Nephron (organoid): ENCODE measurements around the gene GCC1.

Source experiments
- H3K27ac Mint-ChIP-seq, 3 experiments: 2 replicates each; pipeline ENCODE4 v1.8.0; 2020; ENCODE audit warnings: mixed read lengths in 3 of 3, mild to moderate bottlenecking in 2 of 3, moderate library complexity in 1 of 3
- H3K27me3 Mint-ChIP-seq: 2 replicates; pipeline ENCODE4 v1.8.0; 2021; ENCODE audit warnings: low read depth, mild to moderate bottlenecking, moderate library complexity, mixed read lengths
- H3K36me3 Mint-ChIP-seq: 2 replicates; pipeline ENCODE4 v1.8.0; 2020; ENCODE audit warnings: low read depth, mixed read lengths
- H3K4me1 Mint-ChIP-seq: 2 replicates; pipeline ENCODE4 v1.8.0; 2020; ENCODE audit warnings: mixed read lengths
- H3K4me3 Mint-ChIP-seq, 3 experiments: 2 replicates each; pipeline ENCODE4 v1.8.0; 2020; ENCODE audit warnings: mild to moderate bottlenecking in 3 of 3, mixed read lengths in 3 of 3, moderate library complexity in 2 of 3
- H3K9me3 Mint-ChIP-seq: 2 replicates; pipeline ENCODE4 v1.8.0; 2020; ENCODE audit warnings: mixed read lengths
- TF ChIP-seq, protein P1 (sequence below), 3 experiments: fragments of 200-600 bp; sonication (generic); IDR thresholded peaks; one replicate each; pipeline ENCODE4 v1.5.0; 2021; ENCODE audit warnings: antibody characterized with exemption in 3 of 3; ENCODE audit not compliant: unreplicated experiment in 3 of 3

The GCC1 gene

DNA sequence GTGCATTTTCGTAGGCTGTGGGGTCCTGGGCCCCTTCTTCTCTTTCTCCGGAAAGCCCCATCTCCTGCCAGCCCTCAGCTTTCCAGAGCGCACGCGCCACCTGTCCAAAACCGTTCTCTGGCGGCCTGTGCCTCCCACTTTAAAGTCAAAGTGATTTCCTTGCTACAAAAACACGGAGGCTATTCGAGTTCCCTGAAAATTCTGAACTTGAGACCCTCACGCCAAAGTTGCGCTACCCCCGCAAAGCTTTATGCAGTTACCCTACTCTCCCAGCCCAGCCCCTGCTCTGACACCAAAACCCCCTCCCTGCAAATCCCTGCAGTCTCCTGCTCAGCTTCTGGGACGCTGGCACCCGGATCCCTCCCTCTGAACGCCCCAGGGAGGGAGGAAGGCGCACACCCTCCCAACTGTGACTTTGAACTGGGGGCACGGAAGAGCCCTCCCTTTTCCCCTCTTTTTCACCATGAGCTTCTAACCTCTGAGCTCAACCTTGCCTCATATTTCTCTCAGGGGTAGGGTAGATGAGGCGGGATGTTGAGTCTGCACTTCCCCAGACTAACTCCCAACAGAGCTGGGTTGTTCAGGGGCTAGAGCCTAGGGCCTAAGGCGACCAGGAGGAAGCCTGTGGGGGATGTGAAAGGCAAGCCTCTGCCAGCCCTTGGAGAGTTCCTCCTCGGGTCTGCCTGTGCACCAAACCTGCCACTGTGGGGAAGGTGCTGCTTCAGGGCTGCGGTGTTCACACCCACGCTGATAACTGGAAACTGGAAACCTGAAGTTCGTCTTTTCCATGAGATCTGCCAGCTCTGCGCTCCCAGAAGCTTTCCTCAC, 35.2 kb upstream of the GCC1 start:
- Mint-ChIP-seq H3K36me3 (no peaks in the 10 kb centered on the region), H3K4me1 (no peaks in the 10 kb centered on the region), H3K27ac (no peak overlapping the region), H3K4me3 (peak overlapping the region in 2 of 3 experiments; percentile 30 to 76), H3K27me3 (peaks cover 90% of the 10 kb centered on the region), H3K9me3 (peaks cover 2% of the 10 kb centered on the region)
- TF ChIP-seq, protein P1, sequence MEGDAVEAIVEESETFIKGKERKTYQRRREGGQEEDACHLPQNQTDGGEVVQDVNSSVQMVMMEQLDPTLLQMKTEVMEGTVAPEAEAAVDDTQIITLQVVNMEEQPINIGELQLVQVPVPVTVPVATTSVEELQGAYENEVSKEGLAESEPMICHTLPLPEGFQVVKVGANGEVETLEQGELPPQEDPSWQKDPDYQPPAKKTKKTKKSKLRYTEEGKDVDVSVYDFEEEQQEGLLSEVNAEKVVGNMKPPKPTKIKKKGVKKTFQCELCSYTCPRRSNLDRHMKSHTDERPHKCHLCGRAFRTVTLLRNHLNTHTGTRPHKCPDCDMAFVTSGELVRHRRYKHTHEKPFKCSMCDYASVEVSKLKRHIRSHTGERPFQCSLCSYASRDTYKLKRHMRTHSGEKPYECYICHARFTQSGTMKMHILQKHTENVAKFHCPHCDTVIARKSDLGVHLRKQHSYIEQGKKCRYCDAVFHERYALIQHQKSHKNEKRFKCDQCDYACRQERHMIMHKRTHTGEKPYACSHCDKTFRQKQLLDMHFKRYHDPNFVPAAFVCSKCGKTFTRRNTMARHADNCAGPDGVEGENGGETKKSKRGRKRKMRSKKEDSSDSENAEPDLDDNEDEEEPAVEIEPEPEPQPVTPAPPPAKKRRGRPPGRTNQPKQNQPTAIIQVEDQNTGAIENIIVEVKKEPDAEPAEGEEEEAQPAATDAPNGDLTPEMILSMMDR (IDR thresholded peaks at IDR 0.05; ENCODE audit: unreplicated experiment in 3 of 3) = no peak

DNA sequence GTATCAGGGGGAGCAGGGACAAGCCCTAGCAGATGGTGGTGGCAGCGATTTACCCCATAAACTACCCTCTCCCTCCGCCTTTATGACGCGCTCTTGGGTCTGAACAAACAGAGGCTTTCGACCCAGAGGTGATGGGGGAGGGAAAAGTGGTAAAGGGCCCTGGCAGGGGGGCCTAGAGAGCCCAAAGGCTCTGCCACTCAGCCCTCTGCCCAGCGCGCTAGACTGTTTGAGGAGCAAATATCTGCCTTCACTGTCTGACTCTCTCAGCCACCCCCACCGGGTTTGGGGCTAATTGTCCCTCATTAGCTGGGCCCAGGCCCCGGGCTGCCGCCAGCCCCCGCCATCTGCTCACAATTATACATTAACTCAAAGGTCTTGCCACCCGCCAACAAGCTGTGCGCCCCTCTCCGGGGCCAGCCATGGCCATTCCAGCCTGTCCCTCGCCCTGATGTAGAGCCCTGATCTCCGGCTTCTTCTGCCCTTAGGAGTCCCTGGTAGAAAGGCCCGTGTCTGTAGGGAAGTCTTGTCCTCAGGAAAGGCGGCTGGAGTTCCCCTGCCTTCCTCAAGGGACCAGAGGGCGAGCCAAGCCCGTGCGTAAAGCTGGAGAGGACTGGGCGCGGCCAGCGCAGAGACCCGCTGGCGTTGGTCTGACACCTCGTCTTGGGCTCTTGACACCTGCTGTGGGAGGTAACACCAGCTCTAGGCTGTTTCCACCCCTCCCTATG, 34.4 kb upstream of the GCC1 start:
- Mint-ChIP-seq H3K4me1 (no peaks in the 10 kb centered on the region), H3K27ac (no peak overlapping the region), H3K36me3 (no peaks in the 10 kb centered on the region), H3K9me3 (peaks cover 2% of the 10 kb centered on the region), H3K4me3 (peak overlapping the region in 2 of 3 experiments; percentile 30 to 76), H3K27me3 (peaks cover 95% of the 10 kb centered on the region)
- TF ChIP-seq, protein P1 (IDR thresholded peaks at IDR 0.05; ENCODE audit: unreplicated experiment in 3 of 3) = no peak

DNA sequence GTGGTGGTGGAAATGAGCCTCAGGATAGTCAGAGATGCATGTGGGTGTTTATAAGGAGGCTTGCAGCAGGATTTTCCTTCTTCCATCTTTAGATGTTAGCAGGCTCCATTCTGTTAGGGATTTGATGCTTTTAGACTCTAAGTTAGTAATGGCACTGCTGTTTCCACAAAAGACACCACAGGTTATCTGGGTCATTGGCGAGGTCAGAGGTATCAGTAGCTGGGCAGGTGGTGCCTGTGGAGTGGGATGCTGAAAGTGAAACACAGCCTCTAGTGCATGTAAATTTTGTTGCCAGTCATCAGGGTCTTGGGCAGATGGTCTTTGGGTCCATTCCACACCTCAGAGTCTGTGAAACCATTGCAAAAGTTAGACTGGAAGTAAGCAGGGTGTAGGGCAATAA, 33.4 kb upstream of the GCC1 start:
- Mint-ChIP-seq H3K27ac (no peak overlapping the region), H3K4me1 (no peaks in the 10 kb centered on the region), H3K9me3 (no peaks in the 10 kb centered on the region), H3K27me3 (peaks cover 89% of the 10 kb centered on the region), H3K4me3 (no peak overlapping the region), H3K36me3 (no peaks in the 10 kb centered on the region)
- TF ChIP-seq, protein P1 (IDR thresholded peaks at IDR 0.05; ENCODE audit: unreplicated experiment in 3 of 3) = no peak

DNA sequence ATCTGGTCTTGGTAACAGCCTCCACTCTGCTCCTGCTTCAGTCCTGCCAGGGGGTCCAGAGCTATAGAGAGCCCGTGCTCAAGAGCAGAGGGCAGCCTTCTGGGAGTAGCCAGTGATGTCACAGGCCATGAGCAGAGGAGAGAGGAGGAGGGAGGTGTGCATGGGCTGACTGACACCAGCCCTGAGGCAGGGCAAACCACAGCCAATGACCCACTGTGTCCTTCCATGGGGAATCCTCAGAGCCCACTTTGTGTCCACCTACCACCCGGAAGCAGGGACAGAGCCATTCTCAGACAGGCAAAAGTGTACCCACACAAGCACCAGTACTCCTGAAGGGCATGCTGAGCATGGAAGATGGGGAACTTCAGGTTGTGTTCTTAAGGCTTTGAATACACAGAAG, 32.6 kb upstream of the GCC1 start, which contains the start of gene PAX4:
Gene PAX4, minus strand, starts transcription at position 101 of the 400 bp plus-strand sequence. CDS start 2,214 bp downstream, outside the sequence.
- Mint-ChIP-seq H3K4me1 (no peaks in the 10 kb centered on the region), H3K36me3 (no peaks in the 10 kb centered on the region), H3K4me3 (no peak within 1 kb of the TSS), H3K9me3 (peaks cover 2% of the 10 kb centered on the region), H3K27me3 (peaks cover 89% of the 10 kb centered on the region), H3K27ac (no peak within 1 kb of the TSS)
- TF ChIP-seq, protein P1 (IDR thresholded peaks at IDR 0.05; ENCODE audit: unreplicated experiment in 3 of 3) = no peak

DNA sequence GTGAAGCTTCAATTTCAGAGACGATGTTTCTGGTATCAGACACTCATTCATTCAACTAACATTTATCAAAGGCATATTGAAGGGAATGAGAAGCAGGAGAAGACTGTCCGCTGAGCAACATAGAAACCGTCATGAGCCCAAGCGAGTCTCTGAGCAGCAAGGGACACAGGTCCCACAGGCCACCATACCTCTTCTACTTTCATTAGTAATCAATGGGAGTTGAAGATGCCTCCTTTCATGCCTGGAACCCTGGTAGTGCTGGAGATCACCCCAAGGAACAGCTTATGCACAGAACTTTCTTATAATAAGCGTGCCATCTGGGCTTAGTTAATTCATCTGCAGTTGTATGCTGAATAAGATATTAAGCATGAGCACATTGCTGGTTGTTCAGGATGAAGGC, 31.3 kb upstream of the GCC1 start:
- Mint-ChIP-seq H3K4me3 (no peak overlapping the region), H3K27me3 (peaks cover 89% of the 10 kb centered on the region), H3K27ac (no peak overlapping the region), H3K9me3 (peaks cover 2% of the 10 kb centered on the region), H3K36me3 (no peaks in the 10 kb centered on the region), H3K4me1 (no peaks in the 10 kb centered on the region)
- TF ChIP-seq, protein P1 (IDR thresholded peaks at IDR 0.05; ENCODE audit: unreplicated experiment in 3 of 3) = no peak
